MCF 10A (cell line): ENCODE results near the gene IKZF1. TPM values are rescaled to one million over a fixed set of nuclear protein-coding genes. Genes with fewer than 3 reads are reported as not detected.

Source experiments
- BruUV-seq: library from RNA; stranded (reverse); fragments of 400-500 nt; replicated peaks from 2 replicates; lab custom pipeline; 2021; lab: Mats Ljungman, UMichigan
- CTCF ChIA-PET: fragments of 300-600 bp; sonication (Branson Sonifier 250); formaldehyde crosslinking; extraction: SDS; loops from one replicate; lab custom pipeline; 2021; ENCODE audit warnings: antibody characterized with exemption, inconsistent platforms; lab: Yijun Ruan, JAX
- POLR2A ChIA-PET: fragments of 300-600, 350-650 bp; sonication (Branson Sonifier 250); formaldehyde crosslinking; extraction: SDS; loops from one replicate; lab custom pipeline; 2020; ENCODE audit warnings: antibody characterized with exemption, inconsistent platforms; lab: Yijun Ruan, JAX
- DNase-seq: peaks from one replicate; pipeline ENCODE4 v3.0.0-alpha.2; 2018; ENCODE audit not compliant: unreplicated experiment
- H3K27ac Mint-ChIP-seq: one replicate; pipeline ENCODE4 v1.8.0; 2022; ENCODE audit warnings: mild to moderate bottlenecking, low read depth, mixed read lengths; ENCODE audit not compliant: unreplicated experiment
- H3K27me3 Mint-ChIP-seq: one replicate; pipeline ENCODE4 v1.8.0; 2022; ENCODE audit warnings: mixed read lengths; ENCODE audit not compliant: insufficient read depth, unreplicated experiment
- H3K36me3 Mint-ChIP-seq: one replicate; pipeline ENCODE4 v1.8.0; 2022; ENCODE audit warnings: mild to moderate bottlenecking, moderate library complexity, mixed read lengths; ENCODE audit not compliant: insufficient read depth, unreplicated experiment
- H3K4me1 Mint-ChIP-seq: one replicate; pipeline ENCODE4 v1.8.0; 2022; ENCODE audit warnings: mixed read lengths; ENCODE audit not compliant: insufficient read depth, unreplicated experiment
- H3K4me3 Mint-ChIP-seq: one replicate; pipeline ENCODE4 v1.8.0; 2022; ENCODE audit warnings: mild to moderate bottlenecking, moderate library complexity, mixed read lengths; ENCODE audit not compliant: unreplicated experiment
- H3K9me3 Mint-ChIP-seq: one replicate; pipeline ENCODE4 v1.8.0; 2022; ENCODE audit warnings: mixed read lengths; ENCODE audit not compliant: unreplicated experiment
- CTCF ChIP-seq: fragments of 200-600 bp; IDR thresholded peaks from one replicate; pipeline ENCODE4 v1.8.0; 2022; ENCODE audit warnings: antibody characterized with exemption, mild to moderate bottlenecking; ENCODE audit not compliant: unreplicated experiment
- intact Hi-C: fragments of 100-400 bp; cut with micrococcal nuclease; formaldehyde crosslinking; loops from 2 replicates; pipeline ENCODE4 v1.14.1; 2022
- total RNA-seq: library from RNA; stranded (reverse); gene quantifications from 2 replicates; pipeline ENCODE4 v1.2.3, GENCODE V29; 2022

The IKZF1 gene
- total RNA-seq, 1 experiment from 2014 or later, result not detected

- Mint-ChIP-seq H3K36me3 (no peaks in the 10 kb centered on the region), H3K9me3 (peaks cover 8% of the 10 kb centered on the region), H3K4me3 (no peak overlapping the region), H3K27ac (no peak overlapping the region), H3K4me1 (no peaks in the 10 kb centered on the region), H3K27me3 (peaks cover 63% of the 10 kb centered on the region)
- DNase-seq, result no peak
- BruUV-seq, result no TSS peak
- TF ChIP-seq CTCF, result no peak
- CTCF ChIA-PET, result interaction anchor here (0.6 to 2.2 kb wide), 6 partner anchors 13 to 265 kb away, joined by 3 to 6 read pairs (median 4); no protein-coding TSS in a partner anchor
- intact Hi-C loops, result no loop called here
- POLR2A ChIA-PET, result interaction anchor here (0.6 kb wide), 1 partner anchor 13 kb away, joined by 3 read pairs; no protein-coding TSS in a partner anchor
Measured at GRCh38 chr7:50367570-50367969, 63.1 kb downstream of the IKZF1 start.

GRCh38 chr7:50368366-50368765 lies 63.9 kb downstream of the IKZF1 start:
- ChIA-PET POLR2A (no interaction called here), CTCF (interaction anchor here (0.5 to 1.6 kb wide), 7 partner anchors 13 to 345 kb away, joined by 3 to 6 read pairs (median 4); no protein-coding TSS in a partner anchor)
- Mint-ChIP-seq H3K36me3 (no peaks in the 10 kb centered on the region), H3K4me1 (no peaks in the 10 kb centered on the region), H3K27me3 (peaks cover 62% of the 10 kb centered on the region), H3K4me3 (no peak overlapping the region), H3K27ac (no peak overlapping the region), H3K9me3 (peaks cover 8% of the 10 kb centered on the region)
- no peak for DNase-seq
- BruUV-seq, result no TSS peak
- intact Hi-C loops, result loop anchor here (2.0 kb wide), 2 partner anchors 226 to 276 kb away; partner anchors contain the start of gene ZPBP
- TF ChIP-seq CTCF, result no peak

GRCh38 chr7:50369143-50370026 lies 64.9 kb downstream of the IKZF1 start:
- peak; percentile 48 for TF ChIP-seq CTCF
- no peaks in the 10 kb centered on the region for H3K36me3 Mint-ChIP-seq
- peaks cover 51% of the 10 kb centered on the region for H3K27me3 Mint-ChIP-seq
- H3K27ac Mint-ChIP-seq, result no peak overlapping the region
- peaks cover 8% of the 10 kb centered on the region for H3K9me3 Mint-ChIP-seq
- CTCF ChIA-PET, result interaction anchor here (0.5 to 1.6 kb wide), 7 partner anchors 8 to 1864 kb away, joined by 3 to 6 read pairs (median 4); no protein-coding TSS in a partner anchor
- no peak overlapping the region for H3K4me3 Mint-ChIP-seq
- POLR2A ChIA-PET, result no interaction called here
- BruUV-seq, result no TSS peak
- H3K4me1 Mint-ChIP-seq, result no peaks in the 10 kb centered on the region
- peak; percentile 43 for DNase-seq
- intact Hi-C loops, result loop anchor here (1.0 to 2.0 kb wide), 3 partner anchors 164 to 277 kb away; partner anchors contain the start of gene ZPBP

- Mint-ChIP-seq H3K4me3 (no peak overlapping the region), H3K9me3 (peaks cover 8% of the 10 kb centered on the region), H3K36me3 (no peaks in the 10 kb centered on the region), H3K4me1 (no peaks in the 10 kb centered on the region), H3K27me3 (peaks cover 41% of the 10 kb centered on the region), H3K27ac (no peak overlapping the region)
- no TSS peak for BruUV-seq
- no peak for TF ChIP-seq CTCF
- ChIA-PET CTCF (interaction anchor here (0.7 kb wide), 2 partner anchors 11 to 171 kb away, joined by 4 read pairs; no protein-coding TSS in a partner anchor), POLR2A (no interaction called here)
- intact Hi-C loops, result no loop called here
- DNase-seq, result no peak
Measured at GRCh38 chr7:50370884-50371283, 66.4 kb downstream of the IKZF1 start.
